Measurements from ENCODE around the gene CBARP.

The CBARP gene

DNA sequence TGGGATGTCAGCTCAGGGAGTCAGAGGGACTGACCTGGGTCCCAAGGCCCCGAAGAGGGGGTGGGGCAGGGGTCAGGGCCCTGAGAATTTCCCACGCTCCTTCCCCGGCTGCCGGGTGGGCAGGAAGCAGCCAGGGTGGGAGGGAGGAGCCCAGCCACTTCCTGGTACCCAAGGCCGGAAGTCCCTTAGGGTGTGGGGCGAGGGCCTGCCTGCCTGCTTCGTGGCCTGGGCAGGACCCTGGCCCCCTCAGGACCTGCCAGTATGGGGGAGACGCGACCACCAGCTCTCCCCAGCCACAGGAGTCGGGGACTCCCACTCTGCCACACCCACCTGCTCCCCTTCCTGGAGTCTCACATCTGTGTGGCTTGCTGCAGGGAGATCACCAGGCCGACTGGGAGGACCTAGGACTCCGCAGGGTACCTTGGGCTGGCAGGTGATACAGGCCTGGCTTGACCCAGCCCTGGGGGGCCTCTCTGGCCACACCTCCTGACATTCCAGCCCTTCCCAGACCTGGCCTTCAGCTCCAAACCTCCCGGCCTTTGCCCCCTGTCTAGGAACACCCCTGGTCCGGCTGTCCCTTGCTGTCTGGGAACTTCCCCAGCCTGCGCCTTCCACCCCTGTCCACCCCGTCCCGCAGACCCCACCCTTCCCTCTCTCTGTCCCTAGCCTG, 21.5 kb upstream of the CBARP start (continued):
- TF ChIP-seq, protein P1, sequence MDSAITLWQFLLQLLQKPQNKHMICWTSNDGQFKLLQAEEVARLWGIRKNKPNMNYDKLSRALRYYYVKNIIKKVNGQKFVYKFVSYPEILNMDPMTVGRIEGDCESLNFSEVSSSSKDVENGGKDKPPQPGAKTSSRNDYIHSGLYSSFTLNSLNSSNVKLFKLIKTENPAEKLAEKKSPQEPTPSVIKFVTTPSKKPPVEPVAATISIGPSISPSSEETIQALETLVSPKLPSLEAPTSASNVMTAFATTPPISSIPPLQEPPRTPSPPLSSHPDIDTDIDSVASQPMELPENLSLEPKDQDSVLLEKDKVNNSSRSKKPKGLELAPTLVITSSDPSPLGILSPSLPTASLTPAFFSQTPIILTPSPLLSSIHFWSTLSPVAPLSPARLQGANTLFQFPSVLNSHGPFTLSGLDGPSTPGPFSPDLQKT (IDR thresholded peaks at IDR 0.05; ENCODE audit: borderline replicate concordance, low read depth, low read length): no peak
- TF ChIP-seq ZNF404 (tag by site-specific recombination; IDR thresholded peaks at IDR 0.05): no peak
- peak; percentile 79 for TF ChIP-seq EGR2 (tag by site-specific recombination; IDR thresholded peaks at IDR 0.05; ENCODE audit: low read depth)
- TF ChIP-seq SP2 (tag by site-specific recombination; IDR thresholded peaks at IDR 0.05): peak; percentile 83
- TF ChIP-seq KLF7 (tag by site-specific recombination; IDR thresholded peaks at IDR 0.05; ENCODE audit: borderline replicate concordance): peak; percentile 46; the same call in 1 of the 2 replicates
- peak; percentile 75 for TF ChIP-seq SP3 (tag by site-specific recombination; IDR thresholded peaks at IDR 0.05)
- no peak for TF ChIP-seq ZNF138 (tag by site-specific recombination; IDR thresholded peaks at IDR 0.05; ENCODE audit: borderline replicate concordance)
- no peak for TF ChIP-seq ZNF391 (tag by site-specific recombination; IDR thresholded peaks at IDR 0.05; ENCODE audit: borderline replicate concordance, low read depth)
- TF ChIP-seq ZNF324 (tag by site-specific recombination; IDR thresholded peaks at IDR 0.05): no peak
- no peak for TF ChIP-seq ZNF133 (tag by site-specific recombination; IDR thresholded peaks at IDR 0.05)
- peak; percentile 50; the same call in 1 of the 2 replicates for TF ChIP-seq ZNF76 (tag by site-specific recombination; IDR thresholded peaks at IDR 0.05; ENCODE audit: borderline replicate concordance, low read depth)
- TF ChIP-seq KLF9 (tag by site-specific recombination; IDR thresholded peaks at IDR 0.05; ENCODE audit: low read depth): peak; percentile 95
- TF ChIP-seq, protein P2, sequence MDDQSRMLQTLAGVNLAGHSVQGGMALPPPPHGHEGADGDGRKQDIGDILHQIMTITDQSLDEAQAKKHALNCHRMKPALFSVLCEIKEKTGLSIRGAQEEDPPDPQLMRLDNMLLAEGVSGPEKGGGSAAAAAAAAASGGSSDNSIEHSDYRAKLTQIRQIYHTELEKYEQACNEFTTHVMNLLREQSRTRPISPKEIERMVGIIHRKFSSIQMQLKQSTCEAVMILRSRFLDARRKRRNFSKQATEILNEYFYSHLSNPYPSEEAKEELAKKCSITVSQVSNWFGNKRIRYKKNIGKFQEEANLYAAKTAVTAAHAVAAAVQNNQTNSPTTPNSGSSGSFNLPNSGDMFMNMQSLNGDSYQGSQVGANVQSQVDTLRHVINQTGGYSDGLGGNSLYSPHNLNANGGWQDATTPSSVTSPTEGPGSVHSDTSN (CRISPR knock-in tag; IDR thresholded peaks at IDR 0.05): no peak
- no peak for TF ChIP-seq ZNF433 (tag by site-specific recombination; IDR thresholded peaks at IDR 0.05; ENCODE audit: low read depth)
- no peak for TF ChIP-seq ZNF221 (tag by site-specific recombination; IDR thresholded peaks at IDR 0.05; ENCODE audit: borderline replicate concordance)
- TF ChIP-seq ZSCAN30 (tag by site-specific recombination; IDR thresholded peaks at IDR 0.05): 0 out of 2 replicates have a peak, but pooled peaks have one; percentile 46
- TF ChIP-seq, protein P3, sequence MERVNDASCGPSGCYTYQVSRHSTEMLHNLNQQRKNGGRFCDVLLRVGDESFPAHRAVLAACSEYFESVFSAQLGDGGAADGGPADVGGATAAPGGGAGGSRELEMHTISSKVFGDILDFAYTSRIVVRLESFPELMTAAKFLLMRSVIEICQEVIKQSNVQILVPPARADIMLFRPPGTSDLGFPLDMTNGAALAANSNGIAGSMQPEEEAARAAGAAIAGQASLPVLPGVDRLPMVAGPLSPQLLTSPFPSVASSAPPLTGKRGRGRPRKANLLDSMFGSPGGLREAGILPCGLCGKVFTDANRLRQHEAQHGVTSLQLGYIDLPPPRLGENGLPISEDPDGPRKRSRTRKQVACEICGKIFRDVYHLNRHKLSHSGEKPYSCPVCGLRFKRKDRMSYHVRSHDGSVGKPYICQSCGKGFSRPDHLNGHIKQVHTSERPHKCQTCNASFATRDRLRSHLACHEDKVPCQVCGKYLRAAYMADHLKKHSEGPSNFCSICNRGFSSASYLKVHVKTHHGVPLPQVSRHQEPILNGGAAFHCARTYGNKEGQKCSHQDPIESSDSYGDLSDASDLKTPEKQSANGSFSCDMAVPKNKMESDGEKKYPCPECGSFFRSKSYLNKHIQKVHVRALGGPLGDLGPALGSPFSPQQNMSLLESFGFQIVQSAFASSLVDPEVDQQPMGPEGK (tag by site-specific recombination; IDR thresholded peaks at IDR 0.05): peak; percentile 93
- TF ChIP-seq ZNF843 (tag by site-specific recombination; IDR thresholded peaks at IDR 0.05): peak; percentile 51
- TF ChIP-seq, protein P4, sequence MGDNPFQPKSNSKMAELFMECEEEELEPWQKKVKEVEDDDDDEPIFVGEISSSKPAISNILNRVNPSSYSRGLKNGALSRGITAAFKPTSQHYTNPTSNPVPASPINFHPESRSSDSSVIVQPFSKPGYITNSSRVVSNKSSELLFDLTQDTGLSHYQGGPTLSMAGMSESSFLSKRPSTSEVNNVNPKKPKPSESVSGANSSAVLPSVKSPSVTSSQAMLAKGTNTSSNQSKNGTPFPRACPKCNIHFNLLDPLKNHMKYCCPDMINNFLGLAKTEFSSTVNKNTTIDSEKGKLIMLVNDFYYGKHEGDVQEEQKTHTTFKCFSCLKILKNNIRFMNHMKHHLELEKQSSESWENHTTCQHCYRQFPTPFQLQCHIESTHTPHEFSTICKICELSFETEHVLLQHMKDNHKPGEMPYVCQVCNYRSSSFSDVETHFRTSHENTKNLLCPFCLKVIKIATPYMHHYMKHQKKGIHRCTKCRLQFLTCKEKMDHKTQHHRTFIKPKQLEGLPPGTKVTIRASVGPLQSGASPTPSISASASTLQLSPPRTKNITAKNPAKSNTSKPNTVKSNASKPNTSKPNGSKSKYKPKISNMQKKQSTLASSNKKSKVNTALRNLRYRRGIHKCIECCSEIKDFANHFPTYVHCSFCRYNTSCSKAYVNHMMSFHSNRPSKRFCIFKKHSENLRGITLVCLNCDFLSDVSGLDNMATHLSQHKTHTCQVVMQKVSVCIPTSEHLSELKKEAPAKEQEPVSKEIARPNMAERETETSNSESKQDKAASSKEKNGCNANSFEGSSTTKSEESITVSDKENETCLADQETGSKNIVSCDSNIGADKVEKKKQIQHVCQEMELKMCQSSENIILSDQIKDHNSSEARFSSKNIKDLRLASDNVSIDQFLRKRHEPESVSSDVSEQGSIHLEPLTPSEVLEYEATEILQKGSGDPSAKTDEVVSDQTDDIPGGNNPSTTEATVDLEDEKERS (tag by site-specific recombination; IDR thresholded peaks at IDR 0.05): no peak
- no peak for TF ChIP-seq HOXC10 (CRISPR knock-in tag; IDR thresholded peaks at IDR 0.05)
- peak; percentile 14; the same call in 1 of the 2 replicates for TF ChIP-seq ZNF561 (tag by site-specific recombination; IDR thresholded peaks at IDR 0.05; ENCODE audit: borderline replicate concordance)
- TF ChIP-seq ZNF544 (tag by site-specific recombination; IDR thresholded peaks at IDR 0.05): no peak
- peak; percentile 34 for TF ChIP-seq KLF16 (tag by site-specific recombination; IDR thresholded peaks at IDR 0.05)
- TF ChIP-seq GLIS2 (tag by site-specific recombination; IDR thresholded peaks at IDR 0.05): peak; percentile 96
- TF ChIP-seq ZSCAN16 (tag by site-specific recombination; IDR thresholded peaks at IDR 0.05): no peak
- TF ChIP-seq ZXDB (tag by site-specific recombination; IDR thresholded peaks at IDR 0.05): peak; percentile 48
- peak; percentile 19; the same call in 1 of the 2 replicates for TF ChIP-seq BCL11B (tag by site-specific recombination; IDR thresholded peaks at IDR 0.05; ENCODE audit: low read depth)
- TF ChIP-seq MZF1 (tag by site-specific recombination; IDR thresholded peaks at IDR 0.05; ENCODE audit: borderline replicate concordance): no peak
- TF ChIP-seq ZNF2 (tag by site-specific recombination; IDR thresholded peaks at IDR 0.05): 0 out of 2 replicates have a peak, but pooled peaks have one; percentile 28
- TF ChIP-seq ZNF426 (tag by site-specific recombination; IDR thresholded peaks at IDR 0.05): no peak
- 0 out of 2 replicates have a peak, but pooled peaks have one; percentile 24 for TF ChIP-seq ZNF10 (tag by site-specific recombination; IDR thresholded peaks at IDR 0.05)

Data from HEK293 (cell line).